ENCODE measurements around the gene CCDC146.

CCDC146 gene

DNA sequence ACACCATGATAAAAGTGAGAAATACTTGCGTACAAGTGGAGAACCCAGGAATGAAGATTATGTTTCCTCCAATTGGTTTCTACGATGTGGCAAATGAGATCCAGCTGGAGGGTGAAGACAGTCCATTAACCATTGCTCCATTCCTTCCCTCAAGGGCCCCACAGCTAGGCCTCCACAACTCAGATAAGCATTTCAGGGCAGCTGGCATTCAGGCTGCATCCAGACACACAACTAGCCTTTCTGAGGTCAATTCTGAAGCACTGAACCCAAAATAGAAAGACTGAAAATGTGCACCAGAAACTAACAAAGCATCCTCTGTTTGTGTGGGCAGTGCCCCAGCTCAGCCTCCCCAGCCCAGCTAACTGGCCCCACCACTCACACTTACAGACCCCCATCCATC is 198.9 kb downstream of the CCDC146 start:
- H2BK120ac ChIP-seq (ENCODE audit: low read depth, low read length): no peak overlapping the region
- H3K79me2 ChIP-seq (ENCODE audit: control insufficient read depth, insufficient read depth, low read length): no peaks in the 10 kb centered on the region
- no peaks in the 10 kb centered on the region for H3K36me3 ChIP-seq (ENCODE audit: control insufficient read depth, insufficient read depth, low read length)
- H3K4me3 ChIP-seq (ENCODE audit: low read length): no peak overlapping the region
- H3K9ac ChIP-seq (ENCODE audit: low read length): no peak overlapping the region
- no peak overlapping the region for H4K8ac ChIP-seq (ENCODE audit: low read depth, low read length)
- H3K18ac ChIP-seq (ENCODE audit: low read length): no peak overlapping the region
- H3K79me1 ChIP-seq (ENCODE audit: low read length): no peaks in the 10 kb centered on the region
- no peak overlapping the region for H3K4me2 ChIP-seq (ENCODE audit: low read length)
- DNase-seq: no peak
- H2BK15ac ChIP-seq (replicated peaks; ENCODE audit: low read depth): no peak overlapping the region
- H2BK5ac ChIP-seq (ENCODE audit: low read length): no peak overlapping the region
- no peak overlapping the region for H3K56ac ChIP-seq (ENCODE audit: low read length)
- H3K27ac ChIP-seq (ENCODE audit: low read depth, low read length): no peak overlapping the region
- H4K5ac ChIP-seq (ENCODE audit: low read length): no peak overlapping the region
- no peaks in the 10 kb centered on the region for H3K4me1 ChIP-seq (ENCODE audit: control insufficient read depth, low read depth, low read length)
- no peaks in the 10 kb centered on the region for H3K27me3 ChIP-seq (ENCODE audit: insufficient read depth, low read length, poor library complexity)
- H3K23ac ChIP-seq (ENCODE audit: low read length): no peak overlapping the region
- no peak overlapping the region for H2AK5ac ChIP-seq (ENCODE audit: low read length)
- H3K4ac ChIP-seq (ENCODE audit: low read depth, low read length): no peak overlapping the region
- no CpG with 5 or more reads among the region's 2 CpGs for WGBS (ENCODE audit: extremely low coverage, insufficient coverage, low lambda C conversion rate)

DNA sequence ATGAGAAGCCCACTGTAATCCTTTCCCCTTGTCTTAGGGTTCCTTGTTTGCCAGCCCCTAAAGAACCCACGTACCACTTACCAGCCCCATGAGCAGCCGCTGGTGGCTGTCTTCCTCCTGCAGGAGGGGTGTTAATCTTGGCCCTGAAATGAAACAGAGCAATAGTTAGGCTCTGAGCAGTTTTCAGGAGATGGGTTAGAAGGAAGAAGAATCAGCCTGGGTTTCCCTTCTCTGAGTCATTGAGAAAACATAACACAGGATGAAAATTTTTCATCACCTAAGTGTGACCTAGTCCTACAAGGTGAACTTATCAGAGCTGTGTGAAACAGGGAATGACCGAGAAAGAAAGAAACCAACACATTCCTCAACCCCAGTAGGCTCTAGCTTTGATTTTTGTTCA is 203.7 kb downstream of the CCDC146 start:
- no peak overlapping the region for H3K4me3 ChIP-seq (ENCODE audit: low read length)
- no peak overlapping the region for H3K27ac ChIP-seq (ENCODE audit: low read depth, low read length)
- no peak overlapping the region for H3K56ac ChIP-seq (ENCODE audit: low read length)
- no peak overlapping the region for H2BK15ac ChIP-seq (replicated peaks; ENCODE audit: low read depth)
- no peak overlapping the region for H2BK120ac ChIP-seq (ENCODE audit: low read depth, low read length)
- no peak overlapping the region for H3K4ac ChIP-seq (ENCODE audit: low read depth, low read length)
- no peak overlapping the region for H4K8ac ChIP-seq (ENCODE audit: low read depth, low read length)
- H4K5ac ChIP-seq (ENCODE audit: low read length): no peak overlapping the region
- H3K27me3 ChIP-seq (ENCODE audit: insufficient read depth, low read length, poor library complexity): no peaks in the 10 kb centered on the region
- no CpG with 5 or more reads among the region's 3 CpGs for WGBS (ENCODE audit: extremely low coverage, insufficient coverage, low lambda C conversion rate)
- no peaks in the 10 kb centered on the region for H3K36me3 ChIP-seq (ENCODE audit: control insufficient read depth, insufficient read depth, low read length)
- H3K23ac ChIP-seq (ENCODE audit: low read length): no peak overlapping the region
- H3K4me2 ChIP-seq (ENCODE audit: low read length): no peak overlapping the region
- no peak overlapping the region for H3K18ac ChIP-seq (ENCODE audit: low read length)
- no peak for DNase-seq
- H3K4me1 ChIP-seq (ENCODE audit: control insufficient read depth, low read depth, low read length): no peaks in the 10 kb centered on the region
- no peak overlapping the region for H2BK5ac ChIP-seq (ENCODE audit: low read length)
- no peaks in the 10 kb centered on the region for H3K79me1 ChIP-seq (ENCODE audit: low read length)
- no peak overlapping the region for H3K9ac ChIP-seq (ENCODE audit: low read length)
- no peak overlapping the region for H2AK5ac ChIP-seq (ENCODE audit: low read length)
- H3K79me2 ChIP-seq (ENCODE audit: control insufficient read depth, insufficient read depth, low read length): no peaks in the 10 kb centered on the region

DNA sequence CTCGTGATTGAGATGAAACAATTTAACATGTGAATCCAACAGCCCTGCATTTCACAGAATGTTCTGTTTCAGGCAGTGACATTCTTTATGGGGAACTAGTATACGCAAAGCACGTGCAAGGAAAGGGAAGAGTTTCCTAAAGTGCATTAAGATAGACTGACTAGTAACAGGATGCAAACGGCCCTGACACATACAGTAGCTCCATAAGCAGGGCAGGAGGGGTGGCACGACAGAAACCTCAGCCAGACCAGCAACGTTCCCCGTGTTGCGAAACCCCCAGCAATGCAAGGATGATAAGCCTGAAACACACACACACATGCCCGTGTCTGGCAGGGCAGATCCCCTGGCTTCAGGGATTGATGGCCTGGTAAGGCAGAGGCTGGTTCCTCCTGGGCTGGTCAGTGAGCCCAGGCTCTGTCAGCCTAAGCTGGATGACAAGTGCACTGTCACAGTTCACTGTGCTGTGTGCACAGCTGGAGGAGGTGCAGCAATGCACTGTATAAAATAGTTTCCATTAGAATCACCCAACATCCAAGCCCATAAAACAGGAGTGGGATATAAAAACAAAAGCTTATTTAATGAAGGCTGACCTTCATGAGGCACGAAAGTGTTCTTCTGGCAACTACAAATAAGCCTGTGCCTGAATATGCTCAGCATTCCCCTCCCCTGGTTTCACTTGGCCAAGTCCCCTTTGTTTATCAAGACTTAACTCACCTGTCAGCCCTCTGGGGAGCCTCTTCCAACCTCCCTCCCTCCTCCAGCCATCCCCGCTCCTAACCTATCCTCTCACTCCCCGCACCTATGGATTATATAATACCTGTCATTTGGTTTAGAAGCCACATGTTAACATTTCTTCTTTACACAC is 204.9 kb downstream of the CCDC146 start:
- no peak overlapping the region for H2BK5ac ChIP-seq (ENCODE audit: low read length)
- no peak overlapping the region for H3K4me3 ChIP-seq (ENCODE audit: low read length)
- H2BK15ac ChIP-seq (replicated peaks; ENCODE audit: low read depth): no peak overlapping the region
- H3K27ac ChIP-seq (ENCODE audit: low read depth, low read length): no peak overlapping the region
- H3K36me3 ChIP-seq (ENCODE audit: control insufficient read depth, insufficient read depth, low read length): no peaks in the 10 kb centered on the region
- no peak overlapping the region for H3K4ac ChIP-seq (ENCODE audit: low read depth, low read length)
- no peak overlapping the region for H3K18ac ChIP-seq (ENCODE audit: low read length)
- no peaks in the 10 kb centered on the region for H3K79me1 ChIP-seq (ENCODE audit: low read length)
- no peaks in the 10 kb centered on the region for H3K4me1 ChIP-seq (ENCODE audit: control insufficient read depth, low read depth, low read length)
- no CpG with 5 or more reads among the region's 12 CpGs for WGBS (ENCODE audit: extremely low coverage, insufficient coverage, low lambda C conversion rate)
- H2AK5ac ChIP-seq (ENCODE audit: low read length): no peak overlapping the region
- peak; percentile 54 for DNase-seq
- H3K79me2 ChIP-seq (ENCODE audit: control insufficient read depth, insufficient read depth, low read length): no peaks in the 10 kb centered on the region
- H3K4me2 ChIP-seq (ENCODE audit: low read length): no peak overlapping the region
- no peak overlapping the region for H3K56ac ChIP-seq (ENCODE audit: low read length)
- no peak overlapping the region for H3K23ac ChIP-seq (ENCODE audit: low read length)
- H2BK120ac ChIP-seq (ENCODE audit: low read depth, low read length): no peak overlapping the region
- no peaks in the 10 kb centered on the region for H3K27me3 ChIP-seq (ENCODE audit: insufficient read depth, low read length, poor library complexity)
- no peak overlapping the region for H3K9ac ChIP-seq (ENCODE audit: low read length)
- no peak overlapping the region for H4K5ac ChIP-seq (ENCODE audit: low read length)
- no peak overlapping the region for H4K8ac ChIP-seq (ENCODE audit: low read depth, low read length)

DNA sequence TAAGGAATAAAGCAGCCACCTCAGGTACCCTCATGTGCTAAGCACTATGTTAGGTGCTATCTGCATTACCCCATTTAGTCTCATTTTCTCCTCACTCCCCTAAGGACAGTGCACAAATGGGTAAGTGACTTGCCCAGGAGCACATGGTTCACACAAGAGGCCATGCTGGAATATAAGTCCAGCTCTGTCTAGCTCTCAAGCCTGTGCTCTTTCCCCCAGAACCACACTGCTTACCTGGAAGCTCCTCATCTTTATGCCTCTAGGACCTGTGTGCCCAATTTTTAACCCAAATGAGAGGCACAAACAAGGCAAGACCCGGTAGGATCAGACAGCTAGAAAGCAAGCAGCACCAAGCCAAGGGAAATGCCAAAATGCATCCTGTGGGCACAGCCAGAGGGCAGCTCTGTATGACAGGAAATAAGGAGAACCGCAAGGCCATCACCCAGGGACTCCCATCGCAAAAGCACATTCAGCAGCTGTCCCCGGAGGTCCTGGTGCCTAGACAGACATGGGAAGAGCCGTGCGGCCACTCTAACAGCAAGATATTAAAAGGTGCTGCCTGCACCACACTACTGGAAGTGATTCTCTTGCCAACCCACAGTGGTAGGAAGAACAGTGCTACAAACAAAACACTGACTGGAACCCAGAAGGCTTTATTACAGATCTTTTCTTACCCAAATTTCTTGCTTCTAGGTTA is 205.7 kb downstream of the CCDC146 start:
- Histone ChIP-seq H3K4me2 (ENCODE audit: low read length) (no peak overlapping the region), H3K4ac (ENCODE audit: low read depth, low read length) (no peak overlapping the region), H4K8ac (ENCODE audit: low read depth, low read length) (no peak overlapping the region), H3K9ac (ENCODE audit: low read length) (no peak overlapping the region), H4K5ac (ENCODE audit: low read length) (no peak overlapping the region), H2AK5ac (ENCODE audit: low read length) (no peak overlapping the region), H3K56ac (ENCODE audit: low read length) (no peak overlapping the region), H3K4me1 (ENCODE audit: control insufficient read depth, low read depth, low read length) (no peaks in the 10 kb centered on the region), H3K18ac (ENCODE audit: low read length) (no peak overlapping the region), H3K4me3 (ENCODE audit: low read length) (no peak overlapping the region), H3K79me2 (ENCODE audit: control insufficient read depth, insufficient read depth, low read length) (no peaks in the 10 kb centered on the region), H2BK120ac (ENCODE audit: low read depth, low read length) (no peak overlapping the region), H3K79me1 (ENCODE audit: low read length) (no peaks in the 10 kb centered on the region), H3K23ac (ENCODE audit: low read length) (no peak overlapping the region), H2BK15ac (replicated peaks; ENCODE audit: low read depth) (no peak overlapping the region), H3K27me3 (ENCODE audit: insufficient read depth, low read length, poor library complexity) (no peaks in the 10 kb centered on the region), H2BK5ac (ENCODE audit: low read length) (no peak overlapping the region), H3K36me3 (ENCODE audit: control insufficient read depth, insufficient read depth, low read length) (no peaks in the 10 kb centered on the region), H3K27ac (ENCODE audit: low read depth, low read length) (no peak overlapping the region)
- no CpG with 5 or more reads among the region's 6 CpGs for WGBS (ENCODE audit: extremely low coverage, insufficient coverage, low lambda C conversion rate)
- DNase-seq: no peak

DNA sequence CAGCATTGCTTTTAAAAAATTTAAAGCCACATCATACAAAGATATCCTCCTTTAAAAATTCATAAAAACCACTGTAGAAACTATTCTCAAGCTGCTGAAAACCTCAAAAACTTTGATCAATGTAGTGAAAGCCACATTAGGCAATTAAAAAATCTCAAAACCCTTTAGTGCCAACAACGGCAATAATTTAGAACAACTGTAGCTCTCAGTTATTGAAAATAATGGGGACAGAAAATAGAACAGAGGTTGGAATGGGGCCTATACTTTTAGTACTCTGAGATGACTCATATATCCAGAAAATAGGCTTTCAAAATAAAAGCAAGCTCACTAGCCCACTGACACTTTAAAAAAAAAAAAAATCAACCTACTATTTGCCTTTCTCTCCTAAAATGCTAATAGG is 206.3 kb downstream of the CCDC146 start:
- Histone ChIP-seq H3K27ac (ENCODE audit: low read depth, low read length) (no peak overlapping the region), H3K79me1 (ENCODE audit: low read length) (no peaks in the 10 kb centered on the region), H3K23ac (ENCODE audit: low read length) (no peak overlapping the region), H2BK15ac (replicated peaks; ENCODE audit: low read depth) (no peak overlapping the region), H3K18ac (ENCODE audit: low read length) (no peak overlapping the region), H3K4me3 (ENCODE audit: low read length) (no peak overlapping the region), H3K56ac (ENCODE audit: low read length) (no peak overlapping the region), H3K27me3 (ENCODE audit: insufficient read depth, low read length, poor library complexity) (no peaks in the 10 kb centered on the region), H2AK5ac (ENCODE audit: low read length) (no peak overlapping the region), H2BK5ac (ENCODE audit: low read length) (no peak overlapping the region), H4K8ac (ENCODE audit: low read depth, low read length) (no peak overlapping the region), H3K4me2 (ENCODE audit: low read length) (no peak overlapping the region), H3K79me2 (ENCODE audit: control insufficient read depth, insufficient read depth, low read length) (no peaks in the 10 kb centered on the region), H3K4ac (ENCODE audit: low read depth, low read length) (no peak overlapping the region), H3K36me3 (ENCODE audit: control insufficient read depth, insufficient read depth, low read length) (no peaks in the 10 kb centered on the region), H3K4me1 (ENCODE audit: control insufficient read depth, low read depth, low read length) (no peaks in the 10 kb centered on the region), H2BK120ac (ENCODE audit: low read depth, low read length) (no peak overlapping the region), H3K9ac (ENCODE audit: low read length) (no peak overlapping the region), H4K5ac (ENCODE audit: low read length) (no peak overlapping the region)
- no CpG with 5 or more reads among the region's 1 CpG for WGBS (ENCODE audit: extremely low coverage, insufficient coverage, low lambda C conversion rate)
- DNase-seq: no peak
